ENCODE data around the gene INSL4.

The INSL4 gene

DNA sequence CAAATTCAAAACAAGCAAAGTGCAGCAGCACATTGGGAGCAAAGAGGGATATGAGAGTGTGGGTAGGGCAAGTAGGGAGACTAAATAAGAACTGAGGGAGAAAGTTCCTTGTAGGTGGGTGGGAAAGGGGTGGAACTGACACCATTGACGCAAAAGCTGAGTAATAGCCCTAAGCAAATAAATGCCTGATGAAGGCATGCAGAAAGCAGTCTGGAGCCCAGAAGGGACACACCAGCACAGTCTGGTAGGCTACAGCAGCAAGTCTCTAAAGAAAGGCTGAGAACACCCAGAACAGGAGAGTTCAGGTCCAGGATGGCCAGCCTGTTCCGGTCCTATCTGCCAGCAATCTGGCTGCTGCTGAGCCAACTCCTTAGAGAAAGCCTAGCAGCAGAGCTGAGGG lies at the start of gene INSL4:
Gene INSL4 (plus strand): TSS at position 208 of the 400 bp plus-strand sequence. CDS start 105 bp downstream, at position 313.
- no peak for DNase-seq (ENCODE audit: low spot score)

DNA sequence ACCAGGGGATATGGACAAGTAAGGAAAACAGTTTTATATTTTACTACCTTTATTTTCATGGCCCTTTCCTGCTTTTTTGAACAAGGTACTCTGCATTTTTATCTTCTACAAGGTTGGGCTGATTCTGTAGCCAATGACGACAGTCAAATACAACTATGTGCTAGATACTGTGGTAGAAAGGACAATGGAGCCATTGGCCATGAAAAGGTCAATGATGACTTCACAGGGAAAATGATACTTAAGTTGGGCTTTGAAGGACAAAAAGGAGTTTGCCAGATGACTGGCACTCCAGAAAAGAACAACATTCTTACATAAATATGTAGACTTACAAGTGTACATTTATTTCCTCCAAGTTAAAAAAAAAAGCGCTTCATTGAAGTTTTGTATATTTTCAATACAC lies 46.4 kb upstream of the INSL4 start:
- DNase-seq (ENCODE audit: low spot score) = no peak

GRCh38 chr9:5185220-5185840 lies 45.9 kb upstream of the INSL4 start, which contains the start of gene INSL6:
INSL6 (minus strand) TSS chr9:5185639; CDS start chr9:5185602, 37 bp downstream.
- DNase-seq (ENCODE audit: low spot score) = no peak

DNA sequence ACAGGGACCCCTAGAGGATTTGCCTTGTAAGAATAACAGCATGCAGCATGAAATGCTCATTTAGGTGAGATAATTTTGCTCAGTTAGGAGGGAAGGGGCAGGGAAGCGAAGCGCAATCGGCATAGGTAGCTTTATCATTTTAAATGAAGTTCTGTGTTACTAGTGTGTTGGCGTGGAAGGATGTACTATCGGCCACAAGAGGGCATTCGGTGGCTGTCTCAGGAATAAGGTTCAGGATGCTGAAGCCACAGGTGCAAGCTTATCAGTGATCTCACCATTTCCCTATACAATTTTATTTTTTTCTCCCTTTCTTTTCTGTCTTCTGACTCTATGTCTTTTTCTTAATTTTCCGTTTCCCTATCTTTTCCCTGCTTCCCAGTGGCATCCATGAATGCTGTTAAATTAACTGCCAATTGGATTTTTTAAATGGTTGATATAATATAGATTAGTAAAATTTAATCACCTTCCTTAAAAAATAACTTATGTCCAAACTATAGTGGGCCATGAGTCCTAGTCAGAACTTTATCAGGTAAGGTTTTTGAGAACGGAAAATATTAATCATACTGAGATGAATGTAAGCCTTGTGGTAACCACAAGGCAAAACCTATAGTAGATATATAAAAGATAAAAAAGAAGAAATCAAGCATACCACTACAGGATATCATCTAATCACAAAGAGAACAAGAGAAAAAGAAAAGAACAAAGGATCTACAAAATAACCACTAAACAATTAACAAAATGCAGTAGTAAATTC lies 44.6 kb upstream of the INSL4 start:
- no peak for DNase-seq (ENCODE audit: low spot score)

- DNase-seq (ENCODE audit: low spot score) = no peak
Measured at GRCh38 chr9:5188060-5188984, 42.9 kb upstream of the INSL4 start.

- DNase-seq (ENCODE audit: low spot score) = no peak
Measured at GRCh38 chr9:5191985-5192384, 39.2 kb upstream of the INSL4 start.

DNA sequence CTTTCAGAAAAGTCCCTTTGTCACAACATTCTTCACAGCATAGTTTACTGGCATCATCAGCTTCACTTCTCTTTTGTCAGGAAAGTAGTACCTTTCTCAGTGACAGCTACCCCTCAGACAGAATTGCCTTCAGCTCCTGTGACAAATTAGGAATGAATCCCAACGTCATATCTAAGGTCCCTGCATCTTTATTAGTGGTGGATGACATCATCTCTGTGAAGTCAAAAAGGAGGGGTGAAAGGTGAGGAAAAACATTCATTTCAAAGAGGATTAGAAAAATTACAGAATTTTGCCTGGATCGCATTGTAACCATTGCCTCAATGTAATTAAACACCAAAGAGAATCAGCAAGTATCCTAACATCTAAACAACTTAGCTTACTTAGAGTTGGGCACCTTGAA lies 37.9 kb upstream of the INSL4 start:
- DNase-seq (ENCODE audit: low spot score) = no peak

DNA sequence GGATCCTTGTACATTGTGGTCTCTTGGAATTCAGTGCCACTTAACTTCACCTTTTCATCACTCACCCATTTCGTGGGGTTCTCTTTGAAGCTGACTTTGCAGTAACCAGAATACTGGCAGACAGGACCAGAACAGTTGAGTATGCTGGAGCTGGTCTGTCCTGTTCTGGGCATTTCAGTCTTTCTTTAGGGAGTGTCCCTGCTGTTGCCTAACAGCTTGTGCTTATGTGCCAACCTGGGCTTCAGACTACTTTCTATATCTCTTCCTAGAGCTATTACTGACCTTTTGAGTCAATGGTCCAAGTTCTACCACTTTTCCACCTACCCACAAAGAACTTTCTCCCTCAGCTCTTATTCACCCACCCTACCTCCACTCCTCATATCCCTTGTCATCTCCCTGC lies 35.8 kb upstream of the INSL4 start:
- no peak for DNase-seq (ENCODE audit: low spot score)

DNA sequence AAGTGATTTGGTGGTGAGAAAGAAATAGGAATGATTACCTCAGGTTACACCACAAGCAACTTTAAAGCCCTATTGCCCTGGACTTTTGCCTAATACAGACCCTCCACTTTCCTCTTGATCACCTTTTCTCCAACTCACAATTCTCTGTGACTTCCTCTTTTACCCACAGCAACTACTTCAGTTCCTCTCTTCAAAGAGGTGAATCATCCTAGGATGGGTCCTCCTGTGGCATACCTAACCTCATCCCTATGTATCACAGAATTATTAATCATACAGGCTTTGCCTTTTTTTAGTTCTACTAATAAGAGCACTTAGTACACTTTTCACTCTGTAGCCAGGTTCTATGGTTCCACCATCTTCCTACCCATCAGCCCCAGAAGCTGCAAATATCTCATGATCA lies 26.1 kb upstream of the INSL4 start:
- DNase-seq (ENCODE audit: low spot score) = no peak

- no peak for DNase-seq (ENCODE audit: low spot score)
Measured at GRCh38 chr9:5230554-5230953, 665 bp upstream of the INSL4 start.

DNA sequence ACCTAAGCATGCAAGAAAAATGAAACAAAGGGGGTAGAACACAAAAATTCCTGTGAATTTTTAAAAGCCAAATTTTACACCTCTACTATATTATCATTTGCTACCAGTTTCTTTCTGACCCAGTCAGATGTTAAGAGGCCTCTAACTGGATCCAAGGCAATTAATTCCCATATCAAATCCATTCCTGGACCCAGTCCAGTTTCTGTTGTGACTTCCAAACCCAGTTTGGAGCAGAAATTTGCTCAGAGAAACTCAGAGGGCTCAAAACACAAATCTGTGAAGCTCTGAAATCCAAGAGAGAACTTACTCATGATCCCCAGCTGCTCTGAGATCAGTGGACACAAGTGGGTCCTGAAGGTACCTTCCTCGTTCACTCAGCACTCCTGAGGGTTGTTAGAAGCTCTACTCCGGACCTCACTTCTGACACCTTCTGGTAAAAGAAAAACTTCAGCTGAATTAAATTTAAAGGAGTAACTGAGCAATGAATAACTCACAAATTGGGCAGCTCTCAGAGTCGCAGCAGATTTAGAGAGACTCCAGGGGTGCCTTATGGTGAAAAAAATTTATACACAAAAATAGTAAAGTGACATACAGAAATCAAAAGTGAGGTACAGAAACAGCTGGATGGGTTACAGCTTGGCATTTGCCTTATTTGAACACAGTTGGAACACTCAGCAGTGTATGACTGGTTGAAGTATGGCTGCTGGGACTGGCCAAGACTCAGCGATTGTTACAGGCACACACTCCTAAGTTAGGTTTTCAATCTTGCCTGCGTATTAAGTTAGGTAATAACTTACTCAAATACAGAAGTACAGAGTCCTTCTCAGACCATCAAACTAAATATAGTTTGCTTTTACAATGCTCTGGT lies 32.4 kb downstream of the INSL4 start:
- DNase-seq (ENCODE audit: low spot score) = no peak

- DNase-seq (ENCODE audit: low spot score) = no peak
Measured at GRCh38 chr9:5264219-5264595, 33.0 kb downstream of the INSL4 start.

- DNase-seq (ENCODE audit: low spot score) = no peak
Measured at GRCh38 chr9:5265939-5266338, 34.7 kb downstream of the INSL4 start.

GRCh38 chr9:5269249-5269715 lies 38.1 kb downstream of the INSL4 start:
- DNase-seq (ENCODE audit: low spot score) = no peak

GRCh38 chr9:5274770-5275169 lies 43.6 kb downstream of the INSL4 start:
- DNase-seq (ENCODE audit: low spot score) = no peak

DNA sequence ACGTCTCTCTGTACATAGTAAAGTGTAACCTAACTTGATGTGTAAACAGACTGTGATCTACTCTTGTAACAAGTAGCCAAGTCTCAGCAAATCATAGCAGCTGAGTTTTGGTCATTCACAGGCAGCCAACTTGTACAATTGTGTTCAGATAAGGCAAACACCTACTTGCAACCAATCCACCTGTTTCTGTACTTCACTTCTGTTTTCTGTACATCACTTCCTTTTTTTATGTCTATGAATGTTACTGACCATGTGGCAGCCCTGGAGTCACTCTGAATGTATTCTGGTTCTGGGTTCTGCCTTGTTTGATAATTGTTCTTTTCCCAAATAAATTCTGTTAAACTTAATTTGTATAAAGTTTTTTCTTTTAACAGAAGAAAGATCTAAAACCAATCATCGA lies 47.3 kb downstream of the INSL4 start:
- no peak for DNase-seq (ENCODE audit: low spot score)
